DOHH2 (cell line): Measurements from ENCODE around the gene CBFB.

Source experiments
- H3F3A ChIP-seq: fragments of 200-600 bp; sonication (generic), shearing (Covaris generic); 2 replicates; pipeline ENCODE4 v1.6.0; 2016; ENCODE audit warnings: antibody characterized with exemption, mild to moderate bottlenecking; ENCODE audit not compliant: control insufficient read depth, insufficient read depth
- H3K27ac ChIP-seq: fragments of 200-600 bp; sonication (generic); 2 replicates; pipeline ENCODE4 v1.5.1; 2014; ENCODE audit warnings: low read depth, mild to moderate bottlenecking, low read length, moderate library complexity
- H3K27me3 ChIP-seq: fragments of 200-600 bp; sonication (generic); 2 replicates; pipeline ENCODE4 v1.6.1; 2014; ENCODE audit warnings: mild to moderate bottlenecking, low read length, mixed read lengths; ENCODE audit not compliant: control insufficient read depth
- H3K36me3 ChIP-seq: fragments of 200-600 bp; sonication (generic); 2 replicates; pipeline ENCODE4 v1.6.1; 2014; ENCODE audit warnings: mild to moderate bottlenecking, low read length, moderate library complexity, mixed read lengths; ENCODE audit not compliant: control insufficient read depth
- H3K4me1 ChIP-seq: fragments of 200-600 bp; sonication (generic); 2 replicates; pipeline ENCODE4 v1.6.1; 2014; ENCODE audit warnings: mild to moderate bottlenecking, low read length, mixed read lengths; ENCODE audit not compliant: control insufficient read depth
- H3K4me2 ChIP-seq: fragments of 200-600 bp; sonication (generic); 2 replicates; pipeline ENCODE4 v1.6.0; 2014; ENCODE audit warnings: mild to moderate bottlenecking, low read length, moderate library complexity
- H3K4me3 ChIP-seq: fragments of 200-600 bp; sonication (generic); 2 replicates; pipeline ENCODE4 v1.5.1; 2014; ENCODE audit warnings: mild to moderate bottlenecking, low read length, mixed read lengths
- H3K79me2 ChIP-seq: fragments of 200-600 bp; sonication (generic); 2 replicates; pipeline ENCODE4 v1.6.1; 2014; ENCODE audit warnings: mild to moderate bottlenecking, low read length, mixed read lengths; ENCODE audit not compliant: control insufficient read depth
- H3K9me2 ChIP-seq: fragments of 200-600 bp; sonication (generic); replicated peaks from 2 replicates; pipeline ENCODE4 v1.6.1; 2014; ENCODE audit warnings: mild to moderate bottlenecking, low read length, mixed read lengths; ENCODE audit not compliant: control insufficient read depth
- H3K9me3 ChIP-seq: fragments of 200-600 bp; sonication (generic); 2 replicates; pipeline ENCODE4 v1.6.1; 2014; ENCODE audit warnings: antibody characterized with exemption, low read length, mixed read lengths; ENCODE audit not compliant: control insufficient read depth, insufficient read depth
- H4K20me1 ChIP-seq: fragments of 200-600 bp; sonication (generic); 2 replicates; pipeline ENCODE4 v1.6.0; 2014; ENCODE audit warnings: low read depth, mild to moderate bottlenecking, antibody characterized with exemption, low read length, moderate library complexity; ENCODE audit not compliant: control insufficient read depth, insufficient read depth
- CTCF ChIP-seq: fragments of 200-600 bp; sonication (generic); IDR thresholded peaks from one replicate; pipeline ENCODE4 v1.5.1; 2014; ENCODE audit warnings: antibody characterized with exemption, mild to moderate bottlenecking, low read depth, low read length; ENCODE audit not compliant: poor library complexity, severe bottlenecking
- EZH2phosphoT487 ChIP-seq: fragments of 200-600 bp; sonication (generic); IDR thresholded peaks from 2 replicates; pipeline ENCODE4 v1.6.1; 2017; ENCODE audit warnings: borderline replicate concordance, mild to moderate bottlenecking, antibody characterized with exemption, low read length, moderate library complexity, mixed read lengths

The CBFB gene

DNA sequence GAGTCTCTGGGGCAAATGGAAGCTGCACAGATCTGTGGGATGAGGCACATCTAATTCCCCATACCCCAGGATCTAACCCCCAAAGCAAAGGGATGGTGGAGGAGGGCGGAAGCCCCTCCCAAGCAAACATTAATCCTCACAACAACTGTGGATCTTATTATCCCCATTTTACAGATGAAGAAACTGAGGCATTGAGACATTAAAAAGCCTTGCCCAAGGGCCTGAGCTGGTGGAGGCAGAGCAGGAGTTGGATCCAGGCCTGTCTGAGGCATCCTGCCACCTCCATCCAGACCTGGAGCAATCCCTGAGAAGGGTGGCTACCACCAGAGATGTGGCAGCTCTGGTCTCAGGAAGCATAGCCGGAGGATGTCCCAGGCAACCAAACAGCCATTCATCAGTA lies 17.7 kb upstream of the CBFB start:
- no peaks in the 10 kb centered on the region for H3K9me2 ChIP-seq
- H3K9me3 ChIP-seq = no peaks in the 10 kb centered on the region
- H3K27me3 ChIP-seq = peaks cover 14% of the 10 kb centered on the region
- peaks cover 3% of the 10 kb centered on the region; the same call in 1 of the 2 replicates for H3F3A ChIP-seq
- H4K20me1 ChIP-seq = no peaks in the 10 kb centered on the region
- H3K4me3 ChIP-seq = no peak overlapping the region
- no peaks in the 10 kb centered on the region for H3K79me2 ChIP-seq
- no peak overlapping the region for H3K4me2 ChIP-seq
- peaks cover 20% of the 10 kb centered on the region for H3K4me1 ChIP-seq
- no peak for TF ChIP-seq EZH2phosphoT487
- TF ChIP-seq CTCF = no peak
- no peak overlapping the region for H3K27ac ChIP-seq
- H3K36me3 ChIP-seq = no peaks in the 10 kb centered on the region

DNA sequence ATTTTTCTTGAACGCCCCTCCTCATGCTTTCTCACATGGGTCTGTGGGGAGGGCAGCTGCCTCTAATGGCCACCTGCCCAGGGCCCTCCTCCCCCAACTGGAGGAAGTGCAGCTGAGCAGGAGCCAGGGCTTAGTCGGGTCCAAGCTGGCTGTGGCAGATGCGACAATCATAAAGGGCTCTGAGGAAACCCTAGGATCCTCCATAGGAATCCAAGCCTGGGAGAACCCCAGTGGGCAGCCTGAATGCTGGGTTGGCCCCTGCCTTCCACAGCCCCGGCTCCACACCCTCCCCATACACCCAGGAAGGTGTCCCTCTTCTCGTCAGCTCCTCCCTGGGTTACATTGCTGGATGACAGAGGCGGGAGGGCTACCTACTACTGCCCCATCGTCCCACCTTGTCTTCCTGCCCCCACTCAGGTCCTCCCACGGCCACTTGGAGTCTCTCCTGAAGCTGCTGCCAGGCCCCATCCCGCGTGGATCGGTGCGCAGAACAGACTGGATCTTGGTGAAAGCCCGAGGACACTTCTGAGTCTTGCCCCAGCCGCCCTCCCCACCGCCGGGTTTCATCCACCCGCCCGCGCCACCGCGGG lies 15.6 kb upstream of the CBFB start:
- H3K36me3 ChIP-seq = no peaks in the 10 kb centered on the region
- H3K9me3 ChIP-seq = no peaks in the 10 kb centered on the region
- peaks cover 24% of the 10 kb centered on the region for H3K4me1 ChIP-seq
- TF ChIP-seq CTCF = no peak
- TF ChIP-seq EZH2phosphoT487 = no peak
- H4K20me1 ChIP-seq = no peaks in the 10 kb centered on the region
- H3K4me2 ChIP-seq = peak overlapping the region; percentile 68
- peaks cover 3% of the 10 kb centered on the region; the same call in 1 of the 2 replicates for H3F3A ChIP-seq
- H3K9me2 ChIP-seq = no peaks in the 10 kb centered on the region
- H3K79me2 ChIP-seq = no peaks in the 10 kb centered on the region
- no peak overlapping the region for H3K27ac ChIP-seq
- H3K4me3 ChIP-seq = peak overlapping the region; percentile 64
- peaks cover 14% of the 10 kb centered on the region for H3K27me3 ChIP-seq

GRCh38 chr16:67013823-67014633 lies 14.9 kb upstream of the CBFB start:
- TF ChIP-seq CTCF = peak; percentile 6
- TF ChIP-seq EZH2phosphoT487 = no peak; the same call in 1 of the 2 replicates
- no peaks in the 10 kb centered on the region for H3K79me2 ChIP-seq
- no peak overlapping the region for H3K27ac ChIP-seq

More at GRCh38 chr16:67013823-67014633, 14.9 kb upstream of the CBFB start:
- Histone ChIP-seq H3F3A (peaks cover 3% of the 10 kb centered on the region; the same call in 1 of the 2 replicates), H4K20me1 (no peaks in the 10 kb centered on the region), H3K9me3 (no peaks in the 10 kb centered on the region), H3K4me2 (peak overlapping the region; percentile 68), H3K4me1 (peaks cover 25% of the 10 kb centered on the region), H3K36me3 (no peaks in the 10 kb centered on the region), H3K9me2 (no peaks in the 10 kb centered on the region), H3K27me3 (peaks cover 14% of the 10 kb centered on the region), H3K4me3 (peak overlapping the region; percentile 64)
